HEK293 (cell line): ENCODE measurements around the gene SMIM5.

Experiments used
- CTCF ChIA-PET: fragments of 350-600 bp; formaldehyde crosslinking; extraction: SDS; loops from one replicate; lab custom pipeline; 2021; ENCODE audit warnings: antibody characterized with exemption; lab: Yijun Ruan, JAX
- POLR2A ChIA-PET: fragments of 300-600 bp; formaldehyde crosslinking; extraction: SDS; loops from one replicate; lab custom pipeline; 2020; ENCODE audit warnings: antibody characterized with exemption, inconsistent platforms; lab: Yijun Ruan, JAX
- H3K27ac ChIP-seq: fragments of 200-500 bp; sonication (Bioruptor generic); 2 replicates; pipeline ENCODE4 v1.5.1; 2014; ENCODE audit warnings: low read depth, low read length, control low read depth, inconsistent platforms; ENCODE audit errors: extremely low read depth
- H3K36me3 ChIP-seq, 2 experiments: fragments of 200-500 bp in 1 of 2; sonication (Bioruptor generic) in 1 of 2; 1 replicate in 1 of 2; 2 replicates in 1 of 2; pipeline ENCODE4 v1.5.1; 2014 to 2017; ENCODE audit warnings: inconsistent platforms in 2 of 2, low read length in 2 of 2; ENCODE audit not compliant: control insufficient read depth in 2 of 2, insufficient read depth in 1 of 2
- H3K4me1 ChIP-seq: fragments of 200-500 bp; sonication (Bioruptor generic); 2 replicates; pipeline ENCODE4 v1.5.1; 2014; ENCODE audit warnings: mild to moderate bottlenecking, low read length, inconsistent platforms; ENCODE audit not compliant: control insufficient read depth, insufficient read depth
- H3K4me3 ChIP-seq: 2 replicates; pipeline ENCODE4 v1.5.1; 2011; ENCODE audit warnings: low read depth, mild to moderate bottlenecking, control low read depth, low read length, moderate library complexity
- H3K9me3 ChIP-seq: fragments of 200-500 bp; sonication (Bioruptor generic); 2 replicates; pipeline ENCODE4 v1.5.1; 2014; ENCODE audit warnings: low read depth, low read length, inconsistent platforms; ENCODE audit not compliant: control insufficient read depth, insufficient read depth
- GFI1B ChIP-seq: fragments of 450-650 bp; formaldehyde crosslinking; IDR thresholded peaks from 2 replicates; pipeline ENCODE4 v1.5.1; 2016; ENCODE audit warnings: missing biosample characterization, missing genetic modification characterization
- SP7 ChIP-seq: fragments of 450-650 bp; formaldehyde crosslinking; IDR thresholded peaks from 2 replicates; pipeline ENCODE4 v1.5.1; 2016; ENCODE audit warnings: missing biosample characterization, missing genetic modification characterization
- TRIM28 ChIP-seq: IDR thresholded peaks from 2 replicates; pipeline ENCODE4 v1.6.1; 2011; ENCODE audit warnings: low read length, control low read depth, borderline replicate concordance
- ZBTB21 ChIP-seq: fragments of 450-650 bp; formaldehyde crosslinking; IDR thresholded peaks from 2 replicates; pipeline ENCODE4 v1.5.1; 2017; ENCODE audit warnings: missing biosample characterization, missing genetic modification characterization
- ZBTB7A ChIP-seq: fragments of 450-650 bp; formaldehyde crosslinking; IDR thresholded peaks from 2 replicates; pipeline ENCODE4 v1.5.1; 2016; ENCODE audit warnings: low read depth, missing biosample characterization, missing genetic modification characterization
- ZIC2 ChIP-seq: fragments of 450-650 bp; formaldehyde crosslinking; IDR thresholded peaks from 2 replicates; pipeline ENCODE4 v1.5.1; 2016; ENCODE audit warnings: missing biosample characterization, missing genetic modification characterization
- ZNF16 ChIP-seq: fragments of 450-650 bp; formaldehyde crosslinking; IDR thresholded peaks from 2 replicates; pipeline ENCODE4 v1.5.1; 2016; ENCODE audit warnings: low read depth, missing biosample characterization, missing genetic modification characterization
- ZNF513 ChIP-seq: fragments of 450-650 bp; IDR thresholded peaks from 2 replicates; pipeline ENCODE4 v1.5.1; 2018; ENCODE audit warnings: missing biosample characterization, missing genetic modification characterization
- ZNF544 ChIP-seq: fragments of 450-650 bp; formaldehyde crosslinking; IDR thresholded peaks from 2 replicates; pipeline ENCODE4 v1.5.0; 2017; ENCODE audit warnings: missing biosample characterization, missing genetic modification characterization
- ZNF645 ChIP-seq: fragments of 450-650 bp; formaldehyde crosslinking; IDR thresholded peaks from 2 replicates; pipeline ENCODE4; 2016; ENCODE audit warnings: missing biosample characterization, missing genetic modification characterization
- ZNF843 ChIP-seq: fragments of 450-650 bp; formaldehyde crosslinking; IDR thresholded peaks from 2 replicates; pipeline ENCODE4 v1.5.1; 2016; ENCODE audit warnings: missing biosample characterization, missing genetic modification characterization
- TF ChIP-seq, protein P1 (sequence below): fragments of 450-650 bp; formaldehyde crosslinking; IDR thresholded peaks from 2 replicates; pipeline ENCODE4 v1.5.1; 2017; ENCODE audit warnings: missing biosample characterization, missing genetic modification characterization
- TF ChIP-seq, protein P2 (sequence below): fragments of 450-650 bp; formaldehyde crosslinking; IDR thresholded peaks from 2 replicates; pipeline ENCODE4 v1.5.1; 2016; ENCODE audit warnings: missing biosample characterization, missing genetic modification characterization
- TF ChIP-seq, protein P3 (sequence below): fragments of 450-650 bp; formaldehyde crosslinking; optimal IDR thresholded peaks from 2 replicates; pipeline ENCODE3; 2016; ENCODE audit warnings: missing biosample characterization, mild to moderate bottlenecking, missing genetic modification characterization

SMIM5 gene

GRCh38 chr17:75641343-75641742 lies 8.1 kb downstream of the SMIM5 start:
- TF ChIP-seq, protein P1, sequence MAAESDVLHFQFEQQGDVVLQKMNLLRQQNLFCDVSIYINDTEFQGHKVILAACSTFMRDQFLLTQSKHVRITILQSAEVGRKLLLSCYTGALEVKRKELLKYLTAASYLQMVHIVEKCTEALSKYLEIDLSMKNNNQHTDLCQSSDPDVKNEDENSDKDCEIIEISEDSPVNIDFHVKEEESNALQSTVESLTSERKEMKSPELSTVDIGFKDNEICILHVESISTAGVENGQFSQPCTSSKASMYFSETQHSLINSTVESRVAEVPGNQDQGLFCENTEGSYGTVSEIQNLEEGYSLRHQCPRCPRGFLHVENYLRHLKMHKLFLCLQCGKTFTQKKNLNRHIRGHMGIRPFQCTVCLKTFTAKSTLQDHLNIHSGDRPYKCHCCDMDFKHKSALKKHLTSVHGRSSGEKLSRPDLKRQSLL: no peak
- no peak for TF ChIP-seq TRIM28
- TF ChIP-seq, protein P2, sequence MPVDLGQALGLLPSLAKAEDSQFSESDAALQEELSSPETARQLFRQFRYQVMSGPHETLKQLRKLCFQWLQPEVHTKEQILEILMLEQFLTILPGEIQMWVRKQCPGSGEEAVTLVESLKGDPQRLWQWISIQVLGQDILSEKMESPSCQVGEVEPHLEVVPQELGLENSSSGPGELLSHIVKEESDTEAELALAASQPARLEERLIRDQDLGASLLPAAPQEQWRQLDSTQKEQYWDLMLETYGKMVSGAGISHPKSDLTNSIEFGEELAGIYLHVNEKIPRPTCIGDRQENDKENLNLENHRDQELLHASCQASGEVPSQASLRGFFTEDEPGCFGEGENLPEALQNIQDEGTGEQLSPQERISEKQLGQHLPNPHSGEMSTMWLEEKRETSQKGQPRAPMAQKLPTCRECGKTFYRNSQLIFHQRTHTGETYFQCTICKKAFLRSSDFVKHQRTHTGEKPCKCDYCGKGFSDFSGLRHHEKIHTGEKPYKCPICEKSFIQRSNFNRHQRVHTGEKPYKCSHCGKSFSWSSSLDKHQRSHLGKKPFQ (tag by site-specific recombination): no peak
- TF ChIP-seq GFI1B: no peak
- TF ChIP-seq ZBTB21 (tag by site-specific recombination): no peak
- Histone ChIP-seq H3K4me3 (no peak overlapping the region), H3K4me1 (no peaks in the 10 kb centered on the region), H3K36me3 (peaks cover 9 to 66% of the 10 kb centered on the region in 2 experiments; a peak in 2 of 3 replicates), H3K27ac (no peak overlapping the region), H3K9me3 (no peaks in the 10 kb centered on the region)
- ChIA-PET POLR2A (interaction anchor here (0.7 to 1.3 kb wide), 4 partner anchors 12 to 139 kb away, joined by 3 to 5 read pairs (median 4); no protein-coding TSS in a partner anchor), CTCF (interaction anchor here (0.6 to 22.8 kb wide), 6 partner anchors 10 to 109 kb away, joined by 3 to 410 read pairs (median 6); partner anchors contain the start of gene SMIM5)

GRCh38 chr17:75642182-75642783 lies 9.0 kb downstream of the SMIM5 start:
- CTCF ChIA-PET: interaction anchor here (0.6 to 22.8 kb wide), 7 partner anchors 10 to 108 kb away, joined by 3 to 410 read pairs (median 4); partner anchors contain the start of gene SMIM5
- Histone ChIP-seq H3K27ac (no peak overlapping the region), H3K36me3 (peaks cover 9 to 70% of the 10 kb centered on the region in 2 experiments; a peak in 2 of 3 replicates), H3K4me3 (no peak overlapping the region), H3K9me3 (no peaks in the 10 kb centered on the region), H3K4me1 (no peaks in the 10 kb centered on the region)
- TF ChIP-seq ZNF16 (tag by site-specific recombination) (no peak), ZNF513 (tag by site-specific recombination) (peak; percentile 97)
- POLR2A ChIA-PET: interaction anchor here (0.7 to 1.0 kb wide), 2 partner anchors 13 to 15 kb away, joined by 3 read pairs; no protein-coding TSS in a partner anchor

DNA sequence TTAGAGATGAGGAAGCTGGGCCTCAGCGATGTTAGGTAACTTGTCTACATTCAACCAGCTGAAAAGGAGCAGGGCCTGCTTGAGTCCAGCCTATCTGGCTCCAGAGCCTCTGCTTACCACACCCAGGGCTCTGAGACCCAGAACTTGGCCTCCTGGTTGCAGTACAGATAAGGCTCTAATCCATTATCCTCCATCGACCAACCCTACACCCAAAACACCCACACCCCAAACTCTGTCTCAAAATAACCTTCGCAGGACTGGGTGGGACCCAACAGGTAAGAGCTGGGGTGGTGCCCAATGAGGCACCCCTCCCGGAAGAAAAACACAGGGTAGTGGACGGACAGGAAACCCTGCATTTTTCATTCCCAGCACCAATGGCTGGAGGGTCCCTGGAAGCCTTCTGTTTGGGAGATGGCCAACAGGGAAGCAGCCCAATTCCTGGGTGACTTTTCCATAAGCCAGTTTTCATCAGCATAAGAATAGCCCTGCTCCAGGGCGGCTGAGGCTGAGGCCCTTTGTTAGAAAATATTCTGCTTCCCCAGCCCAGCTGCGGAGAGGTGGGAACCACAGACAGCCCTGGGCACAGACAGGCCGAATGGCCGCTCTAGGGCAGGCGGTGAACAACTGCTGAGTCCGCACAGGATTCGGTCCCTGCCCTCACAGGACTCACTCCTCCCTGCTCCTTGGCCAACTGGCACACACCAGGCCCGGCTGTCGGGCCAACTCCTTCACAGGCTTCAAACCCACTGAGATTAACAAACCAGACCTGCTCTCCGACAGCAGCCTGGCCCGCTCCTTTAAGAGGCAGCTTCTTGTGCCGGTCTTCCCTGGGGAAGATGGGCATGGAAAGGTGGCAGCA lies 9.8 kb downstream of the SMIM5 start:
- H3K36me3 ChIP-seq: peaks cover 9 to 71% of the 10 kb centered on the region in 2 experiments; a peak in 2 of 3 replicates
- H3K9me3 ChIP-seq: no peaks in the 10 kb centered on the region
- H3K27ac ChIP-seq: no peak overlapping the region
- H3K4me3 ChIP-seq: no peak overlapping the region
- CTCF ChIA-PET: interaction anchor here (0.9 to 22.8 kb wide), 4 partner anchors 9 to 43 kb away, joined by 3 to 410 read pairs (median 14); partner anchors contain the start of gene SMIM5
- TF ChIP-seq ZNF544 (tag by site-specific recombination): no peak
- no peak for TF ChIP-seq SP7 (tag by site-specific recombination)
- no peak for TF ChIP-seq ZIC2
- no peak for TF ChIP-seq ZBTB7A
- no peak for TF ChIP-seq ZNF645 (tag by site-specific recombination)
- no peak for TF ChIP-seq ZNF843 (tag by site-specific recombination)
- TF ChIP-seq, protein P3, sequence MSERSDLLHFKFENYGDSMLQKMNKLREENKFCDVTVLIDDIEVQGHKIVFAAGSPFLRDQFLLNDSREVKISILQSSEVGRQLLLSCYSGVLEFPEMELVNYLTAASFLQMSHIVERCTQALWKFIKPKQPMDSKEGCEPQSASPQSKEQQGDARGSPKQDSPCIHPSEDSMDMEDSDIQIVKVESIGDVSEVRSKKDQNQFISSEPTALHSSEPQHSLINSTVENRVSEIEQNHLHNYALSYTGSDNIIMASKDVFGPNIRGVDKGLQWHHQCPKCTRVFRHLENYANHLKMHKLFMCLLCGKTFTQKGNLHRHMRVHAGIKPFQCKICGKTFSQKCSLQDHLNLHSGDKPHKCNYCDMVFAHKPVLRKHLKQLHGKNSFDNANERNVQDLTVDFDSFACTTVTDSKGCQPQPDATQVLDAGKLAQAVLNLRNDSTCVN: no peak
- TF ChIP-seq, all 188 proteins: peak for 0
- POLR2A ChIA-PET: interaction anchor here (1.4 kb wide), 1 partner anchor 137 kb away, joined by 3 read pairs; no protein-coding TSS in a partner anchor
- H3K4me1 ChIP-seq: no peaks in the 10 kb centered on the region
